RPMI7951 (cell line): ENCODE results near the gene VWA5A. TPM values are rescaled to one million over a fixed set of nuclear protein-coding genes. Genes with fewer than 3 reads are reported as not detected.
"Not testable (repeated sequence)": the region's sequence is repeated elsewhere in the genome, so short reads cannot be mapped to it uniquely, and the experiment has no call there.

Experiments used
- DNase-seq: peaks from one replicate; pipeline ENCODE4 v3.0.0-alpha.2; 2012; ENCODE audit warnings: low read depth
- total RNA-seq: library from RNA; depleted of rRNA; stranded (reverse); fragments of >200 nt; shearing (Covaris generic); gene quantifications from 2 replicates; pipeline ENCODE4 v1.2.3, GENCODE V29; 2014

The VWA5A gene
- total RNA-seq, 1 experiment from 2014 or later, result 1.8 TPM

- no peak for DNase-seq
Measured at GRCh38 chr11:124094731-124095130, 20.5 kb upstream of the VWA5A start.

- no peak for DNase-seq
Measured at GRCh38 chr11:124096364-124096763, 18.9 kb upstream of the VWA5A start.

- DNase-seq, result no peak
Measured at GRCh38 chr11:124098141-124098540, 17.1 kb upstream of the VWA5A start.

- no peak for DNase-seq
Measured at GRCh38 chr11:124101737-124102136, 13.5 kb upstream of the VWA5A start.

GRCh38 chr11:124108156-124108555 lies 7.1 kb upstream of the VWA5A start:
- DNase-seq, result peak; percentile 28

- DNase-seq, result no peak
Measured at GRCh38 chr11:124109377-124109776, 5.9 kb upstream of the VWA5A start.

- no peak for DNase-seq
Measured at GRCh38 chr11:124110201-124110600, 5.0 kb upstream of the VWA5A start.

GRCh38 chr11:124113890-124114289 lies 1.4 kb upstream of the VWA5A start:
- peak; percentile 18 for DNase-seq

- no peak for DNase-seq
Measured at GRCh38 chr11:124115782-124116616, 749 bp downstream of the VWA5A start.

- no peak for DNase-seq
Measured at GRCh38 chr11:124119103-124119502, 3.9 kb downstream of the VWA5A start.

GRCh38 chr11:124120891-124121290 lies 5.6 kb downstream of the VWA5A start:
- no peak for DNase-seq

GRCh38 chr11:124122123-124122522 lies 6.9 kb downstream of the VWA5A start:
- no peak for DNase-seq

- DNase-seq, result no peak
Measured at GRCh38 chr11:124123622-124124021, 8.4 kb downstream of the VWA5A start.

- DNase-seq, result not testable (repeated sequence)
Measured at GRCh38 chr11:124127134-124127533, 11.9 kb downstream of the VWA5A start.

GRCh38 chr11:124143034-124143433 lies 27.8 kb downstream of the VWA5A start:
- no peak for DNase-seq

- no peak for DNase-seq
Measured at GRCh38 chr11:124147951-124148350, 32.7 kb downstream of the VWA5A start.

GRCh38 chr11:124150684-124151083 lies 35.4 kb downstream of the VWA5A start:
- no peak for DNase-seq

- DNase-seq, result no peak
Measured at GRCh38 chr11:124152770-124153407, 37.6 kb downstream of the VWA5A start.

- DNase-seq, result no peak
Measured at GRCh38 chr11:124153821-124154220, 38.6 kb downstream of the VWA5A start.

GRCh38 chr11:124159481-124159880 lies 44.2 kb downstream of the VWA5A start:
- no peak for DNase-seq

GRCh38 chr11:124160986-124161385 lies 45.7 kb downstream of the VWA5A start:
- no peak for DNase-seq

GRCh38 chr11:124167826-124168231 lies 52.6 kb downstream of the VWA5A start:
- no peak for DNase-seq

- no peak for DNase-seq
Measured at GRCh38 chr11:124168796-124169195, 53.5 kb downstream of the VWA5A start.
